TTC549 (cell line): ENCODE measurements around the gene DYNC2LI1.
"Not testable (repeated sequence)": the region's sequence is repeated elsewhere in the genome, so short reads cannot be mapped to it uniquely, and the experiment has no call there.

ENCODE experiments used
- FAIRE-seq: peaks from 2 replicates; lab custom pipeline; 2012; peaks lifted over from hg19 to GRCh38; lab: Jason Lieb, UNC

Gene DYNC2LI1

GRCh38 chr2:43773876-43774613 lies at the start of gene DYNC2LI1:
Gene DYNC2LI1, plus strand, starts transcription at chr2:43774039. Its CDS starts 100 bp downstream, at chr2:43774139.
- peak; percentile 92 for FAIRE-seq

GRCh38 chr2:43724728-43725526 lies 48.9 kb upstream of the DYNC2LI1 start:
- FAIRE-seq = peak; percentile 56

- no peak for FAIRE-seq
Measured at GRCh38 chr2:43725711-43726246, 48.1 kb upstream of the DYNC2LI1 start.

- FAIRE-seq = not testable (repeated sequence)
Measured at GRCh38 chr2:43726961-43727633, 46.7 kb upstream of the DYNC2LI1 start.

- FAIRE-seq = no peak
Measured at GRCh38 chr2:43727634-43728014, 46.2 kb upstream of the DYNC2LI1 start.

GRCh38 chr2:43729491-43730174 lies 44.2 kb upstream of the DYNC2LI1 start:
- FAIRE-seq = no peak

GRCh38 chr2:43731211-43731610 lies 42.6 kb upstream of the DYNC2LI1 start:
- FAIRE-seq = no peak

- no peak for FAIRE-seq
Measured at GRCh38 chr2:43736637-43737036, 37.2 kb upstream of the DYNC2LI1 start.

- FAIRE-seq = no peak
Measured at GRCh38 chr2:43737097-43737854, 36.6 kb upstream of the DYNC2LI1 start.

- FAIRE-seq = no peak
Measured at GRCh38 chr2:43737855-43738254, 36.0 kb upstream of the DYNC2LI1 start.

GRCh38 chr2:43738257-43738656 lies 35.6 kb upstream of the DYNC2LI1 start:
- FAIRE-seq = no peak

- FAIRE-seq = no peak
Measured at GRCh38 chr2:43743706-43744105, 30.1 kb upstream of the DYNC2LI1 start.

GRCh38 chr2:43745457-43745856 lies 28.4 kb upstream of the DYNC2LI1 start:
- no peak for FAIRE-seq

- FAIRE-seq = no peak
Measured at GRCh38 chr2:43748333-43748732, 25.5 kb upstream of the DYNC2LI1 start.

GRCh38 chr2:43749583-43749982 lies 24.3 kb upstream of the DYNC2LI1 start:
- FAIRE-seq = no peak

- no peak for FAIRE-seq
Measured at GRCh38 chr2:43751476-43751990, 22.3 kb upstream of the DYNC2LI1 start.

GRCh38 chr2:43752302-43752701 lies 21.5 kb upstream of the DYNC2LI1 start:
- FAIRE-seq = no peak

- FAIRE-seq = no peak
Measured at GRCh38 chr2:43754180-43754579, 19.7 kb upstream of the DYNC2LI1 start.

GRCh38 chr2:43758739-43759138 lies 15.1 kb upstream of the DYNC2LI1 start:
- FAIRE-seq = no peak

- peak; percentile 93 for FAIRE-seq
Measured at GRCh38 chr2:43759195-43759594, 14.6 kb upstream of the DYNC2LI1 start.

GRCh38 chr2:43762286-43762685 lies 11.6 kb upstream of the DYNC2LI1 start:
- no peak for FAIRE-seq
